GOT3 (cell line): ENCODE results near the gene GNA12.
A peak's percentile ranks its signal among the peaks of the same experiment; 100 is the strongest.

Experiments used
- DNase-seq: peaks from one replicate; lab custom pipeline; 2025; ENCODE audit warnings: mixed read lengths; lab: John Stamatoyannopoulos, UW

The GNA12 gene

GRCh38 chr7:2838451-2838850 lies 5.7 kb downstream of the GNA12 start:
- no peak for DNase-seq

GRCh38 chr7:2837496-2837895 lies 6.6 kb downstream of the GNA12 start:
- DNase-seq, result no peak

GRCh38 chr7:2834748-2835441 lies 9.2 kb downstream of the GNA12 start:
- no peak for DNase-seq

GRCh38 chr7:2833083-2833910 lies 10.8 kb downstream of the GNA12 start:
- no peak for DNase-seq

GRCh38 chr7:2832461-2832860 lies 11.6 kb downstream of the GNA12 start:
- DNase-seq, result no peak

GRCh38 chr7:2830609-2831376 lies 13.3 kb downstream of the GNA12 start:
- no peak for DNase-seq

GRCh38 chr7:2829040-2829439 lies 15.1 kb downstream of the GNA12 start:
- DNase-seq, result no peak

GRCh38 chr7:2826771-2827170 lies 17.3 kb downstream of the GNA12 start:
- no peak for DNase-seq

- no peak for DNase-seq
These were observed 18.4 kb downstream of the GNA12 start for GRCh38 chr7:2825559-2826227.

GRCh38 chr7:2824678-2825461 lies 19.2 kb downstream of the GNA12 start:
- no peak for DNase-seq

GRCh38 chr7:2824026-2824677 lies 20.0 kb downstream of the GNA12 start:
- DNase-seq, result no peak

GRCh38 chr7:2823130-2823529 lies 21.0 kb downstream of the GNA12 start:
- DNase-seq, result no peak

- no peak for DNase-seq
These were observed 22.1 kb downstream of the GNA12 start for GRCh38 chr7:2821842-2822507.

- DNase-seq, result no peak
These were observed 22.8 kb downstream of the GNA12 start for GRCh38 chr7:2821161-2821841.

GRCh38 chr7:2820508-2820934 lies 23.6 kb downstream of the GNA12 start:
- peak; percentile 51 for DNase-seq

- no peak for DNase-seq
These were observed 24.1 kb downstream of the GNA12 start for GRCh38 chr7:2819954-2820397.

GRCh38 chr7:2819161-2819953 lies 24.8 kb downstream of the GNA12 start:
- no peak for DNase-seq

- DNase-seq, result no peak
These were observed 25.5 kb downstream of the GNA12 start for GRCh38 chr7:2818653-2819052.

- DNase-seq, result no peak
These were observed 26.0 kb downstream of the GNA12 start for GRCh38 chr7:2818121-2818520.
